H9 (cell line): ENCODE data around the gene TBL1X. TPM values are rescaled to one million over a fixed set of nuclear protein-coding genes. Genes with fewer than 3 reads are reported as not detected.

ENCODE experiments used
- DNase-seq: peaks from one replicate; pipeline ENCODE4 v3.0.0-alpha.2; 2017
- H2AFZ ChIP-seq: one replicate; pipeline ENCODE4 v1.6.1; 2013; ENCODE audit warnings: mild to moderate bottlenecking, low read length, control low read depth, moderate library complexity
- H2AK5ac ChIP-seq: 2 replicates; pipeline ENCODE4 v1.6.1; 2013; ENCODE audit warnings: low read length, control low read depth, mixed read lengths; ENCODE audit not compliant: insufficient read length
- H2BK120ac ChIP-seq: one replicate; pipeline ENCODE4 v1.6.1; 2013; ENCODE audit warnings: low read depth, mild to moderate bottlenecking, low read length, control low read depth, inconsistent platforms; ENCODE audit not compliant: poor library complexity, severe bottlenecking
- H2BK12ac ChIP-seq: 2 replicates; pipeline ENCODE4 v1.6.1; 2013; ENCODE audit warnings: low read length, control low read depth, mixed read lengths, low read depth; ENCODE audit not compliant: insufficient read length
- H2BK15ac ChIP-seq: 2 replicates; pipeline ENCODE4 v1.6.1; 2013; ENCODE audit warnings: low read depth, low read length, control low read depth
- H2BK20ac ChIP-seq: one replicate; pipeline ENCODE4 v1.6.1; 2013; ENCODE audit warnings: low read depth, mild to moderate bottlenecking, low read length, control low read depth, inconsistent platforms; ENCODE audit not compliant: poor library complexity, severe bottlenecking
- H2BK5ac ChIP-seq: 2 replicates; pipeline ENCODE4 v1.6.1; 2013; ENCODE audit warnings: low read length, control low read depth, mixed read lengths; ENCODE audit not compliant: insufficient read length
- H3K14ac ChIP-seq: 2 replicates; pipeline ENCODE4 v1.6.1; 2013; ENCODE audit warnings: low read length, control low read depth; ENCODE audit not compliant: insufficient read depth
- H3K18ac ChIP-seq: 2 replicates; pipeline ENCODE4 v1.6.1; 2013; ENCODE audit warnings: low read depth, mild to moderate bottlenecking, mixed read lengths, low read length, control low read depth; ENCODE audit not compliant: insufficient read length
- H3K23ac ChIP-seq: 2 replicates; pipeline ENCODE4 v1.6.1; 2013; ENCODE audit warnings: low read length, control low read depth, mixed read lengths, low read depth; ENCODE audit not compliant: insufficient read length
- H3K23me2 ChIP-seq: 2 replicates; pipeline ENCODE4 v1.6.1; 2013; ENCODE audit warnings: low read depth, mild to moderate bottlenecking, mixed read lengths, low read length, control low read depth; ENCODE audit not compliant: insufficient read length, poor library complexity, severe bottlenecking
- H3K27ac ChIP-seq: 2 replicates; pipeline ENCODE4 v1.5.1; 2013; ENCODE audit warnings: low read length, control low read depth, mixed read lengths, low read depth; ENCODE audit not compliant: insufficient read length
- H3K27me3 ChIP-seq: 2 replicates; pipeline ENCODE4 v1.6.1; 2013; ENCODE audit warnings: low read length, control low read depth, inconsistent platforms; ENCODE audit not compliant: insufficient read depth
- H3K4ac ChIP-seq: 2 replicates; pipeline ENCODE4 v1.6.1; 2013; ENCODE audit warnings: low read depth, mild to moderate bottlenecking, control low read depth, inconsistent platforms, low read length, moderate library complexity
- H3K4me1 ChIP-seq: 2 replicates; pipeline ENCODE4 v1.6.1; 2013; ENCODE audit warnings: low read length, control low read depth, inconsistent platforms; ENCODE audit not compliant: insufficient read depth
- H3K4me2 ChIP-seq: 2 replicates; pipeline ENCODE4 v1.6.1; 2013; ENCODE audit warnings: low read length, control low read depth, mixed read lengths; ENCODE audit not compliant: insufficient read length, insufficient read depth
- H3K56ac ChIP-seq: 2 replicates; pipeline ENCODE4 v1.6.1; 2013; ENCODE audit warnings: low read depth, mild to moderate bottlenecking, mixed read lengths, low read length, control low read depth; ENCODE audit not compliant: insufficient read length
- H3K79me1 ChIP-seq: 2 replicates; pipeline ENCODE4 v1.6.1; 2013; ENCODE audit warnings: low read depth, mild to moderate bottlenecking, moderate library complexity, low read length, control low read depth, inconsistent platforms; ENCODE audit not compliant: insufficient read depth, poor library complexity, severe bottlenecking
- H3K79me2 ChIP-seq: 2 replicates; pipeline ENCODE4 v1.6.1; 2013; ENCODE audit warnings: low read length, control low read depth, inconsistent platforms; ENCODE audit not compliant: insufficient read depth
- H3K9ac ChIP-seq: 2 replicates; pipeline ENCODE4 v1.6.1; 2013; ENCODE audit warnings: low read length, control low read depth, mixed read lengths; ENCODE audit not compliant: insufficient read length; ENCODE audit errors: extremely low read depth
- H3K9me3 ChIP-seq: one replicate; pipeline ENCODE4 v1.6.1; 2013; ENCODE audit warnings: low read depth, low read length, inconsistent platforms; ENCODE audit not compliant: control insufficient read depth
- H3T11ph ChIP-seq: one replicate; pipeline ENCODE4 v1.6.1; 2013; ENCODE audit warnings: mild to moderate bottlenecking, low read length, control low read depth, inconsistent platforms
- H4K20me1 ChIP-seq: one replicate; pipeline ENCODE4 v1.6.1; 2013; ENCODE audit not compliant: control insufficient read depth, insufficient read length, insufficient read depth
- H4K5ac ChIP-seq: 2 replicates; pipeline ENCODE4 v1.6.1; 2013; ENCODE audit warnings: low read depth, mild to moderate bottlenecking, mixed read lengths, low read length, control low read depth; ENCODE audit not compliant: insufficient read length
- H4K8ac ChIP-seq: replicated peaks from 2 replicates; pipeline ENCODE4 v1.6.1; 2013; ENCODE audit warnings: low read length, control low read depth, mixed read lengths, low read depth; ENCODE audit not compliant: insufficient read length
- H4K91ac ChIP-seq: 2 replicates; pipeline ENCODE4 v1.6.1; 2013; ENCODE audit warnings: low read depth, mild to moderate bottlenecking, moderate library complexity, mixed read lengths, low read length, control low read depth; ENCODE audit not compliant: insufficient read length
- H3K27ac Mint-ChIP-seq, 3 experiments: 2 replicates in 2 of 3; 3 replicates in 1 of 3; pipeline ENCODE4 v1.8.0; 2020 to 2021; ENCODE audit warnings: mixed read lengths in 3 of 3, mild to moderate bottlenecking in 1 of 3, moderate library complexity in 1 of 3
- H3K27me3 Mint-ChIP-seq: 2 replicates; pipeline ENCODE4 v1.8.0; 2021; ENCODE audit warnings: low read depth, mild to moderate bottlenecking, moderate library complexity, mixed read lengths
- H3K36me3 Mint-ChIP-seq, 3 experiments: 2 replicates in 2 of 3; 3 replicates in 1 of 3; pipeline ENCODE4 v1.8.0; 2020 to 2021; ENCODE audit warnings: low read depth in 3 of 3, mixed read lengths in 3 of 3; ENCODE audit not compliant: insufficient read depth in 1 of 3
- H3K4me1 Mint-ChIP-seq, 2 experiments: 2 replicates each; pipeline ENCODE4 v1.8.0; 2020; ENCODE audit warnings: mixed read lengths in 2 of 2
- H3K4me3 Mint-ChIP-seq, 2 experiments: 2 replicates in 1 of 2; 3 replicates in 1 of 2; pipeline ENCODE4 v1.8.0; 2020 to 2021; ENCODE audit warnings: mild to moderate bottlenecking in 2 of 2, mixed read lengths in 2 of 2, moderate library complexity in 1 of 2
- H3K9me3 Mint-ChIP-seq, 2 experiments: 2 replicates in 1 of 2; 3 replicates in 1 of 2; pipeline ENCODE4 v1.8.0; 2020; ENCODE audit warnings: mild to moderate bottlenecking in 2 of 2, mixed read lengths in 2 of 2, moderate library complexity in 1 of 2
- CTCF ChIP-seq: fragments of 200-600 bp; sonication (generic); conservative IDR thresholded peaks from 3 replicates; pipeline ENCODE4 v1.8.0; 2021; ENCODE audit warnings: antibody characterized with exemption, mild to moderate bottlenecking
- WGBS: extraction: QIAGEN DNeasy Blood & Tissue Kit; methylation state at CpG from one replicate; pipeline ENCODE4 v1.1.7; 2013; ENCODE audit warnings: missing lambda C conversion rate, low lambda C conversion rate, mixed read lengths; ENCODE audit not compliant: insufficient read length; ENCODE audit errors: extremely low coverage; 5-methylcytosine and 5-hydroxymethylcytosine counted together
- total RNA-seq: library from RNA; stranded (reverse); gene quantifications from 2 replicates; pipeline ENCODE4 v1.2.1, GENCODE V29; 2021

The TBL1X gene
- total RNA-seq, 1 experiment from 2014 or later: 24.1 TPM

DNA sequence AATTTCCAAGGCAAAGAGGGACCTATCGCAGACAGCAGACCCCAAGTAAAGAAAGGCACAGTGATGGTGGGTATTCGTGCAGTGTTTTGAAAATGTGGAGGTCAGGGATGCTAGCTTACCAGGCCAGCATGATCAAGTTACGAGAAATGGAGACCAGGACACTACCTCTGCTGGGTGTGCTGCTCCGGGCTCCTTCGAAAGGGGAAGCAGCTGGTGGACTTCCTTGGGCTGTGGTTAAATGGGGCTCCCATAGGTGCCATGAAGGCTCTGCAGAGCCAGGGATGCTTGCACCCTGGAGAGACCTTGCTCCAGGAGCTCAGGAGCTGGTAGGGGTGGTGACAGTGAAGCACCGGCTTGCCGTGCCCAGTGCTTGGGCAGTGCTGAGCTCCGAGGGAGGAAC lies 68.8 kb downstream of the TBL1X start:
- Histone ChIP-seq H3K23ac (no peak overlapping the region), H4K20me1 (no peaks in the 10 kb centered on the region), H4K5ac (no peak overlapping the region)

More for the DNA sequence above, 68.8 kb downstream of the TBL1X start:
- Histone ChIP-seq H3K27me3 (no peaks in the 10 kb centered on the region), H2BK20ac (no peak overlapping the region), H4K8ac (no peak overlapping the region), H2BK12ac (peak overlapping the region; percentile 15), H3K4me2 (no peak overlapping the region), H3T11ph (no peak overlapping the region), H3K18ac (no peak overlapping the region), H4K91ac (no peak overlapping the region), H3K9ac (no peak overlapping the region), H2AFZ (no peak overlapping the region), H3K79me2 (no peaks in the 10 kb centered on the region; the same call in 1 of the 2 replicates), H3K4ac (no peak overlapping the region), H2BK120ac (no peak overlapping the region), H3K9me3 (no peaks in the 10 kb centered on the region), H3K23me2 (no peaks in the 10 kb centered on the region), H2AK5ac (no peak overlapping the region), H3K4me1 (peaks cover 13% of the 10 kb centered on the region; the same call in 1 of the 2 replicates), H3K27ac (no peak overlapping the region), H3K79me1 (no peaks in the 10 kb centered on the region), H3K56ac (no peak overlapping the region), H3K14ac (no peak overlapping the region), H2BK15ac (no peak overlapping the region), H2BK5ac (no peak overlapping the region)
- Mint-ChIP-seq H3K27ac (peak overlapping the region in 2 of 3 experiments; percentile 28 to 57; a peak in 3 of 7 replicates), H3K9me3 (peaks cover 0 to 63% of the 10 kb centered on the region in 2 experiments; a peak in 2 of 5 replicates), H3K4me3 (no peak overlapping the region), H3K4me1 (peaks cover 36 to 71% of the 10 kb centered on the region in 2 experiments), H3K27me3 (no peaks in the 10 kb centered on the region; the same call in 1 of the 2 replicates), H3K36me3 (peaks cover 4 to 6% (median 4%) of the 10 kb centered on the region in 3 experiments; a peak in 6 of 7 replicates)
- DNase-seq: no peak
- WGBS: no CpG with 5 or more reads among the region's 8 CpGs
- no peak for TF ChIP-seq CTCF
